Activated T-helper 17 cell treated with anti-CD3 and anti-CD28 coated beads, Interleukin-2, amount 50 U/mL, for 72 hours (primary cell): Measurements from ENCODE around the gene RIMS1. TPM values are rescaled to one million over a fixed set of nuclear protein-coding genes. Genes with fewer than 3 reads are reported as not detected.
"Not testable (repeated sequence)": the region's sequence is repeated elsewhere in the genome, so short reads cannot be mapped to it uniquely, and the experiment has no call there.

ENCODE experiments used
- ATAC-seq: fragments of 150-1000 bp; cut with Tn5 transposase; replicated peaks from 2 replicates; pipeline ENCODE4 v1.10.0; 2021; ENCODE audit warnings: mild to moderate bottlenecking, moderate library complexity
- H3K27ac Mint-ChIP-seq: one replicate; pipeline ENCODE4 v1.8.0; 2022; ENCODE audit warnings: mixed read lengths
- H3K27me3 Mint-ChIP-seq: one replicate; pipeline ENCODE4 v1.8.0; 2022; ENCODE audit warnings: mixed read lengths
- H3K36me3 Mint-ChIP-seq: one replicate; pipeline ENCODE4 v1.8.0; 2022; ENCODE audit warnings: low read depth, mild to moderate bottlenecking, mixed read lengths
- H3K4me1 Mint-ChIP-seq: one replicate; pipeline ENCODE4 v1.8.0; 2022; ENCODE audit warnings: mixed read lengths
- H3K4me3 Mint-ChIP-seq: one replicate; pipeline ENCODE4 v1.8.0; 2022; ENCODE audit warnings: mild to moderate bottlenecking, mixed read lengths
- H3K9me3 Mint-ChIP-seq: one replicate; pipeline ENCODE4 v1.8.0; 2022; ENCODE audit warnings: mixed read lengths
- total RNA-seq, 2 donors: library from RNA; stranded (reverse); gene quantifications; one replicate each; pipeline ENCODE4 v1.2.3, GENCODE V29; 2022

The RIMS1 gene
- total RNA-seq, 2 donors from 2014 or later = not detected

GRCh38 chr6:72335203-72335602 lies 448.9 kb downstream of the RIMS1 start:
- H3K36me3 Mint-ChIP-seq, ATAC-seq, H3K27me3 Mint-ChIP-seq: not testable (repeated sequence)

GRCh38 chr6:72348926-72349325 lies 462.6 kb downstream of the RIMS1 start:
- Mint-ChIP-seq H3K27me3 (peaks cover 4% of the 10 kb centered on the region), H3K9me3 (no peaks in the 10 kb centered on the region), H3K27ac (no peak overlapping the region), H3K4me1 (no peaks in the 10 kb centered on the region), H3K4me3 (no peak overlapping the region), H3K36me3 (no peaks in the 10 kb centered on the region)
- no peak for ATAC-seq

More at GRCh38 chr6:72335203-72335602, 448.9 kb downstream of the RIMS1 start:
- H3K27ac Mint-ChIP-seq, H3K4me1 Mint-ChIP-seq, H3K4me3 Mint-ChIP-seq, H3K9me3 Mint-ChIP-seq: not testable (repeated sequence)

GRCh38 chr6:72350296-72350881 lies 464.0 kb downstream of the RIMS1 start:
- Mint-ChIP-seq H3K4me1 (no peaks in the 10 kb centered on the region), H3K27ac (no peak overlapping the region), H3K27me3 (peaks cover 4% of the 10 kb centered on the region), H3K36me3 (no peaks in the 10 kb centered on the region), H3K9me3 (no peaks in the 10 kb centered on the region), H3K4me3 (no peak overlapping the region)
- no peak for ATAC-seq

- ATAC-seq = no peak
- Mint-ChIP-seq H3K27me3 (peaks cover 11% of the 10 kb centered on the region), H3K27ac (no peak overlapping the region), H3K4me3 (no peak overlapping the region), H3K9me3 (no peaks in the 10 kb centered on the region), H3K36me3 (no peaks in the 10 kb centered on the region), H3K4me1 (no peaks in the 10 kb centered on the region)
Measured at GRCh38 chr6:72363844-72364740, 477.7 kb downstream of the RIMS1 start.

- Mint-ChIP-seq H3K4me1 (no peaks in the 10 kb centered on the region), H3K4me3 (no peak overlapping the region), H3K36me3 (no peaks in the 10 kb centered on the region), H3K27ac (no peak overlapping the region), H3K9me3 (no peaks in the 10 kb centered on the region), H3K27me3 (peaks cover 12% of the 10 kb centered on the region)
- no peak for ATAC-seq
Measured at GRCh38 chr6:72365773-72366172, 479.4 kb downstream of the RIMS1 start.

- H3K27me3 Mint-ChIP-seq = peaks cover 12% of the 10 kb centered on the region
- H3K27ac Mint-ChIP-seq = no peak overlapping the region
- H3K4me3 Mint-ChIP-seq = no peak overlapping the region
- H3K36me3 Mint-ChIP-seq = no peaks in the 10 kb centered on the region
- H3K4me1 Mint-ChIP-seq = no peaks in the 10 kb centered on the region
- ATAC-seq = no peak
- no peaks in the 10 kb centered on the region for H3K9me3 Mint-ChIP-seq
Measured at GRCh38 chr6:72367439-72367838, 481.1 kb downstream of the RIMS1 start.

- Mint-ChIP-seq H3K4me1 (no peaks in the 10 kb centered on the region), H3K36me3 (no peaks in the 10 kb centered on the region), H3K27ac (no peak overlapping the region), H3K9me3 (no peaks in the 10 kb centered on the region), H3K4me3 (no peak overlapping the region), H3K27me3 (peaks cover 9% of the 10 kb centered on the region)
- no peak for ATAC-seq
Measured at GRCh38 chr6:72371473-72371872, 485.1 kb downstream of the RIMS1 start.

- H3K4me1 Mint-ChIP-seq = no peaks in the 10 kb centered on the region
- H3K27ac Mint-ChIP-seq = no peak overlapping the region
- no peak for ATAC-seq
- no peak overlapping the region for H3K4me3 Mint-ChIP-seq
- no peaks in the 10 kb centered on the region for H3K9me3 Mint-ChIP-seq
- H3K27me3 Mint-ChIP-seq = peaks cover 3% of the 10 kb centered on the region
- H3K36me3 Mint-ChIP-seq = no peaks in the 10 kb centered on the region
Measured at GRCh38 chr6:72374172-72374571, 487.8 kb downstream of the RIMS1 start.

GRCh38 chr6:72374857-72375256 lies 488.5 kb downstream of the RIMS1 start:
- Mint-ChIP-seq H3K36me3 (no peaks in the 10 kb centered on the region), H3K27me3 (peaks cover 3% of the 10 kb centered on the region), H3K27ac (no peak overlapping the region), H3K9me3 (no peaks in the 10 kb centered on the region), H3K4me1 (no peaks in the 10 kb centered on the region), H3K4me3 (no peak overlapping the region)
- no peak for ATAC-seq

GRCh38 chr6:72376736-72377135 lies 490.4 kb downstream of the RIMS1 start:
- Mint-ChIP-seq H3K4me1 (no peaks in the 10 kb centered on the region), H3K27me3 (peaks cover 3% of the 10 kb centered on the region), H3K4me3 (no peak overlapping the region), H3K36me3 (no peaks in the 10 kb centered on the region), H3K27ac (no peak overlapping the region), H3K9me3 (no peaks in the 10 kb centered on the region)
- ATAC-seq = no peak

- H3K27me3 Mint-ChIP-seq = peaks cover 4% of the 10 kb centered on the region
- H3K4me1 Mint-ChIP-seq = no peaks in the 10 kb centered on the region
- H3K36me3 Mint-ChIP-seq = no peaks in the 10 kb centered on the region
- ATAC-seq = no peak
- H3K27ac Mint-ChIP-seq = no peak overlapping the region
- H3K9me3 Mint-ChIP-seq = no peaks in the 10 kb centered on the region
- no peak overlapping the region for H3K4me3 Mint-ChIP-seq
Measured at GRCh38 chr6:72381076-72381475, 494.7 kb downstream of the RIMS1 start.

GRCh38 chr6:72382602-72383529 lies 496.5 kb downstream of the RIMS1 start:
- Mint-ChIP-seq H3K9me3 (no peaks in the 10 kb centered on the region), H3K4me1 (no peaks in the 10 kb centered on the region), H3K36me3 (no peaks in the 10 kb centered on the region), H3K27me3 (peaks cover 4% of the 10 kb centered on the region), H3K4me3 (no peak overlapping the region), H3K27ac (no peak overlapping the region)
- ATAC-seq = no peak

- ATAC-seq = no peak
- Mint-ChIP-seq H3K4me1 (no peaks in the 10 kb centered on the region), H3K9me3 (no peaks in the 10 kb centered on the region), H3K27me3 (peaks cover 4% of the 10 kb centered on the region), H3K36me3 (no peaks in the 10 kb centered on the region), H3K4me3 (no peak overlapping the region), H3K27ac (no peak overlapping the region)
Measured at GRCh38 chr6:72386324-72386723, 500.0 kb downstream of the RIMS1 start.

- no peak for ATAC-seq
- no peak overlapping the region for H3K4me3 Mint-ChIP-seq
- H3K27me3 Mint-ChIP-seq = peaks cover 6% of the 10 kb centered on the region
- H3K36me3 Mint-ChIP-seq = no peaks in the 10 kb centered on the region
- H3K9me3 Mint-ChIP-seq = no peaks in the 10 kb centered on the region
- no peak overlapping the region for H3K27ac Mint-ChIP-seq
- H3K4me1 Mint-ChIP-seq = no peaks in the 10 kb centered on the region
Measured at GRCh38 chr6:72389698-72390097, 503.3 kb downstream of the RIMS1 start.
